HG02623 (cell line): ENCODE measurements around the gene CHAC1.
A peak's percentile ranks its signal among the peaks of the same experiment; 100 is the strongest.

Experiments
- ATAC-seq: cut with Tn5 transposase; IDR thresholded peaks from one replicate; pipeline ENCODE4 v1.9.1; 2021; ENCODE audit warnings: moderate library complexity; ENCODE audit not compliant: unreplicated experiment

CHAC1 gene

GRCh38 chr15:40952901-40953712 is at the start of gene CHAC1:
TSS of gene CHAC1 (plus strand) at chr15:40953471. CDS start at chr15:40953584, 113 bp downstream.
- peak; percentile 95 for ATAC-seq

- ATAC-seq = no peak
These were observed 48.6 kb upstream of the CHAC1 start for GRCh38 chr15:40904552-40905201.

- ATAC-seq = peak; percentile 78
These were observed 46.9 kb upstream of the CHAC1 start for GRCh38 chr15:40906091-40906990.

GRCh38 chr15:40906991-40907802 is 46.1 kb upstream of the CHAC1 start:
- ATAC-seq = no peak

GRCh38 chr15:40908095-40908494 is 45.2 kb upstream of the CHAC1 start:
- ATAC-seq = no peak

GRCh38 chr15:40909662-40910630 is 43.3 kb upstream of the CHAC1 start:
- no peak for ATAC-seq

- no peak for ATAC-seq
These were observed 42.1 kb upstream of the CHAC1 start for GRCh38 chr15:40911141-40911540.

GRCh38 chr15:40911693-40912092 is 41.6 kb upstream of the CHAC1 start:
- no peak for ATAC-seq

- ATAC-seq = no peak
These were observed 40.8 kb upstream of the CHAC1 start for GRCh38 chr15:40912478-40912877.

- ATAC-seq = no peak
These were observed 39.3 kb upstream of the CHAC1 start for GRCh38 chr15:40914013-40914412.

GRCh38 chr15:40914486-40914885 is 38.8 kb upstream of the CHAC1 start:
- no peak for ATAC-seq

- no peak for ATAC-seq
These were observed 38.1 kb upstream of the CHAC1 start for GRCh38 chr15:40915116-40915661.

GRCh38 chr15:40915679-40916078 is 37.6 kb upstream of the CHAC1 start:
- ATAC-seq = no peak

GRCh38 chr15:40917585-40917984 is 35.7 kb upstream of the CHAC1 start:
- no peak for ATAC-seq

- no peak for ATAC-seq
These were observed 35.0 kb upstream of the CHAC1 start for GRCh38 chr15:40918146-40918798.

GRCh38 chr15:40918799-40919392 is 34.4 kb upstream of the CHAC1 start:
- no peak for ATAC-seq

GRCh38 chr15:40921949-40922607 is 31.2 kb upstream of the CHAC1 start:
- no peak for ATAC-seq

GRCh38 chr15:40922608-40923005 is 30.7 kb upstream of the CHAC1 start:
- no peak for ATAC-seq
